ENCODE data around the gene KCNQ5.

Gene KCNQ5

DNA sequence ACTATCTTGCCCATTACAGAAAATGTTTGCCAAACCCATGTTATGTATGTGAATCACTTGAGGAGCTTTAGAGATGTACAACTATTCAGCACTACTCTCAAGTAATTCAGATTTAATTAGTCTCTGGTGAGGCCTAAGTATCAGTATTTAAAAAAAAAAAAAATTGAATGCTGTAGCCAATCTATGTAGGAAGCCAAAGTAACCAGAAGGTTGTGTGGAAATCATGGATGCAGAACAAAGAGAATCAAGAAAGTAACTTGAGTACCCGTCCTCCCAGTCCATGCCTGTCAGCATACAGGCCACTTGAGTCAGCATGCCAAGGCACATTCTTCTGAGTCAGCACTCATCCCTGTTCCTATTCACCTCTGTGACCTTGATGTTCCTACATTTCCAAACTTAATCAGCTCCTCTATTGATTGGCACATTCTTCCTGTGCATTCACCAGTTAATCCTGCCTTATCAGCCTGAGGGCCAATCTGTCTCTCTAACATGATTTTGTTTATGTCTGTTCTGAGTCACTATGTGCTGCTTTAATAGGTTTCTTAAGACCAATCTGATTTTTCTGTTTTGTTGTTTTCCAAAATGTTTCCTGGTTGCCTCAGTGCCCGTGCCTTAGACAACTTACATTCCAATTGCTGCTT, 165.6 kb downstream of the KCNQ5 start:
- peak; percentile 99 for DNase-seq (ENCODE audit: extremely low read depth, low read depth)
- no peak for TF ChIP-seq CTCF (IDR thresholded peaks at IDR 0.05; ENCODE audit: low read depth, low read length)

DNA sequence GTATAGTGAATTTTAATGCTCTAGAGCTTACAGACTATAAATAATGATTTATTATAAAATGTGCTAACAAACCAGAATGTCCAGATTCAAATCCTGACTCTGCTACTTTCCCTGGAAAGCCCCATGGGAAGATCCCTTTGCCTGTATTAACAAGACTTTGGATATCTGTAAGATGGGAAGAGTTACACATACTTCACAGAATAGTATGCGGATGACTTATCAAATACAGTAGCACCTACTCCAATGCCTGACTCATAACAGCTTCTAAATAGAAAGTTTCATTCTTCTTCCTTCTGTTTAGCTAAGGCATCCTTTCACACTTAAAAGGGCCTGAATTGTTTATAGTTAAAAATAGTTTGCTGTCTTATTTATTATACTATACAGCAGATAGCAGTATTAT, 166.3 kb downstream of the KCNQ5 start:
- DNase-seq (ENCODE audit: extremely low read depth, low read depth): no peak
- TF ChIP-seq CTCF (IDR thresholded peaks at IDR 0.05; ENCODE audit: low read depth, low read length): no peak

GRCh38 chr6:72789145-72789544, 167.3 kb downstream of the KCNQ5 start:
- DNase-seq (ENCODE audit: extremely low read depth, low read depth): no peak
- no peak for TF ChIP-seq CTCF (IDR thresholded peaks at IDR 0.05; ENCODE audit: low read depth, low read length)

DNA sequence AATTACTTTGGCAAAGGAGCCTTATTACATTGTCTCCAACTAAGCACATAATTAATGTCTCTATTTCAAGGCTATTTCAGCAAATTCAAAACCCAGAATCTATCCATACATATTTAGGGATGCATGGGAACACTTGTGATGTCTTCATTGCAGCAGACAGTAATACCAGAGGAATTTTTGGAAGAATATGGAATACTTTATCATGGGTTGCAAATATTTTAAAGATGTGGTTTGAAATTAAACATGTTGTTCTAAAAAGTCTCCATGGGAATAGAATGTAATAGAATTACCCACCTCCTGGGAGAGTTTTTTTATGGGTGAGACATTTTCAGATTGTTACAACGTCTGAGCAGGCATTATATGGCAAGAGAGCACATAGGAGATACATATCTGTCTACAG, 170.8 kb downstream of the KCNQ5 start:
- no peak for TF ChIP-seq CTCF (IDR thresholded peaks at IDR 0.05; ENCODE audit: low read depth, low read length)

DNA sequence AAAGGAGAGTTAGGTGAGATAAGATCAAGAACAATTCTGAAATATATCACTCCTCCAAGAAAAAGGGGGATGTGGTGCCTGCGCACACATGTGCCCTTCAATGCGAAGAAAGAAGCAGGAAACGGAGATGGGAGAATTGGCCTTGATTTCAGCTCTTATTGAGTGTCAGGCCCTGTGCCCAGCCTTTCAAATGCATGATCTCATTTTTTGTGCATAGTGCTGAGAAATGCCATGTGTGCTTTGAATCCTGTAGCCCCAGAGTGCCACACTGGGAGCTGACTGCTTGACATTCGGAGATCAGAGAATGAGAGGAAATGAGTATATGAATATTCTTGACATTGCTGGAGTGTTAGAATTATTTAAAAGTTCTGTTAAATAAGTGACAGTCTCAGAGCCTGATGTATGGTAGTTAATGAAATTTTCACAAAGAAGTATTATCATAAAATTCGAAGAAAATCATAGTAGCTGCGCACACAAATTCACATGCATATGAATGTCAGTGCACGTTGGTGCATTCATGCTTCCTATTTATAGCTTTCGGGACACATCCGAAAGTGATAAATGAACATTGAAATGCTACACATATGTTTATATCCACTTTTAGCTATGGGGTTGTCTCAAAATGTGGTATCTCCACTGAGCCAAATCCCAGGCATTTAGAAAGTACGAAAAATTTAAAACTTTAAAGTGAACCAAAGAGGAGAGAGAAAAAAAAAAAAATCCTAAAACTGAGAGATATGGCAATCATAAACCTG, 172.0 kb downstream of the KCNQ5 start:
- DNase-seq (ENCODE audit: extremely low read depth, low read depth): no peak
- TF ChIP-seq CTCF (IDR thresholded peaks at IDR 0.05; ENCODE audit: low read depth, low read length): no peak

More for the DNA sequence above, 170.8 kb downstream of the KCNQ5 start:
- DNase-seq (ENCODE audit: extremely low read depth, low read depth): no peak

DNA sequence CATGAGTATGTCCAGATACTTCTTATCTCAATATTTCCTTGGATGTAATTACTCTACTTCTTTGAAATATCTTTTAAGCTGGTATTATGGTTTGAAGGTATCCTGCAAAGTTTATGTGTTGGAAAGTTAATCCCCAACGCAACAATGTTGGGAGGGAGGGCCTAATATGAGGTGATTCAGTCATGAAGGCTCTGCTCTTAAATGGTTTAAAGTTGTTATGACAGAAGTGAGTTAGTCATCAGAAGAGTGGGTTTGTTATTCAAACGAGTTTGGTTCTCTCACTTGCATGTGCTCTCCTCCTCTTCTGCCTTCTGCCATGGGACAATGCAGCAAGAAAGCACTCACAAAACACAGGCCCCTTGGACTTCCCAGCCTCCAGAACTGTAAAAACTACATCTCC, 176.3 kb downstream of the KCNQ5 start:
- no peak for DNase-seq (ENCODE audit: extremely low read depth, low read depth)
- TF ChIP-seq CTCF (IDR thresholded peaks at IDR 0.05; ENCODE audit: low read depth, low read length): no peak

DNA sequence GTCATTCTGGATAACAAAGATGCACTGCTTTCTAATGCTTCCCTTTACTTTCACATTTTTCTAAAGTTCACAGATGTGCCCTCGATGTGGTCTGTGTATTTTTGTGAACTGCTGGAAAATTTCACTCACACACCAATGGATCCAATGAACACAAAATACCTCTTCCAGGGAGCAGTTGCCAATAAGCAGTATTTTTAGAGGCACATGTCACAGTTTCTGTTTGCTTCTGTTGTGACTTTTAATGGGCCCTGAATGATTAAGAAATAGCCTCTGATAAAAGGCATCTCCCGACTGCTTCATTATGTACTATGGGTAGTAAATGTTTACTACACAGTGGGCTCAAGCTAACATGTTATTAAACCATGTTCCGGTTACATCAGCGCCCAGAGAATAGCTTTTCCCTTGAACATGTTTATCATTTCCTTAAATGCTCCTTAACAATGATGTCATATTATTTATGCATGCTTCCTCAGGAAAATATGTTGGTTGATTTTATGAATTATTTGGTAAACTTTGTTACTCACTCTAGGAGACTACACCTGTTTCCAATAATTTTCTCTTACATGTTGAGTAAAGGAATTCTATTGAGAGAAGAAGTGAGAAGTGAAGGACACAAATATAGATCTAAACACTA, 188.0 kb downstream of the KCNQ5 start:
- TF ChIP-seq CTCF (IDR thresholded peaks at IDR 0.05; ENCODE audit: low read depth, low read length): no peak
- no peak for DNase-seq (ENCODE audit: extremely low read depth, low read depth)

Data from AG09319 (cell line).